Measurements from ENCODE around the gene XPNPEP1. TPM values are rescaled to one million over a fixed set of nuclear protein-coding genes. Genes with fewer than 3 reads are reported as not detected.

The XPNPEP1 gene
- total and polyA plus RNA-seq, 5 experiments from 2014 or later: 16.6 to 42.3 (median 19.9) TPM

GRCh38 chr10:109941236-109941862 lies 18.0 kb upstream of the XPNPEP1 start:
- Mint-ChIP-seq H3K4me3 (no peak overlapping the region), H3K9me3 (no peaks in the 10 kb centered on the region), H3K4me1 (peaks cover 26 to 56% (median 48%) of the 10 kb centered on the region in 4 donors), H3K27ac (peak overlapping the region in 3 of 10 donors; percentile 57 to 69 (median 60)), H3K36me3 (no peaks in the 10 kb centered on the region), H3K27me3 (no peaks in the 10 kb centered on the region)
- ATAC-seq: no peak
- POLR2A ChIA-PET: no interaction called here
- DNase-seq: no peak

GRCh38 chr10:109940553-109940952 lies 17.2 kb upstream of the XPNPEP1 start:
- POLR2A ChIA-PET: interaction anchor here (0.6 to 1.2 kb wide), 2 partner anchors 29 to 133 kb away, joined by 3 read pairs; no protein-coding TSS in a partner anchor
- no peaks in the 10 kb centered on the region for H3K9me3 Mint-ChIP-seq
- H3K27ac Mint-ChIP-seq: peak overlapping the region in 3 of 10 donors; percentile 46 to 81 (median 64)
- no peak for DNase-seq
- H3K36me3 Mint-ChIP-seq: no peaks in the 10 kb centered on the region
- no peaks in the 10 kb centered on the region for H3K27me3 Mint-ChIP-seq
- peaks cover 28 to 64% (median 50%) of the 10 kb centered on the region in 4 donors for H3K4me1 Mint-ChIP-seq
- H3K4me3 Mint-ChIP-seq: no peak overlapping the region
- ATAC-seq: no peak

GRCh38 chr10:109940117-109940516 lies 16.8 kb upstream of the XPNPEP1 start:
- Mint-ChIP-seq H3K27ac (peak overlapping the region in 3 of 10 donors; percentile 27 to 81 (median 64)), H3K36me3 (no peaks in the 10 kb centered on the region), H3K4me1 (peaks cover 32 to 69% (median 54%) of the 10 kb centered on the region in 4 donors), H3K9me3 (no peaks in the 10 kb centered on the region), H3K27me3 (no peaks in the 10 kb centered on the region), H3K4me3 (no peak overlapping the region)
- POLR2A ChIA-PET: interaction anchor here (0.5 to 1.6 kb wide), 6 partner anchors 16 to 133 kb away, joined by 3 to 7 read pairs (median 3); partner anchors contain the start of gene XPNPEP1
- no peak for ATAC-seq
- no peak for DNase-seq

GRCh38 chr10:109939315-109939961 lies 16.1 kb upstream of the XPNPEP1 start:
- ATAC-seq: peak; percentile 31 to 56
- H3K27me3 Mint-ChIP-seq: no peaks in the 10 kb centered on the region
- no peaks in the 10 kb centered on the region for H3K9me3 Mint-ChIP-seq
- peak overlapping the region; percentile 8 to 93 (median 62) for H3K27ac Mint-ChIP-seq
- peak overlapping the region in 7 of 10 donors; percentile 38 to 64 (median 59) for H3K4me3 Mint-ChIP-seq
- no peaks in the 10 kb centered on the region for H3K36me3 Mint-ChIP-seq
- peaks cover 35 to 75% (median 61%) of the 10 kb centered on the region in 4 donors for H3K4me1 Mint-ChIP-seq
- no peak for DNase-seq
- POLR2A ChIA-PET: interaction anchor here (0.5 to 1.6 kb wide), 5 partner anchors 16 to 134 kb away, joined by 3 to 7 read pairs (median 3); partner anchors contain the start of gene XPNPEP1

- H3K27ac Mint-ChIP-seq: peak overlapping the region; percentile 46 to 91 (median 69)
- H3K36me3 Mint-ChIP-seq: no peaks in the 10 kb centered on the region
- POLR2A ChIA-PET: interaction anchor here (1.1 to 1.5 kb wide), 2 partner anchors 12 to 78 kb away, joined by 3 read pairs; no protein-coding TSS in a partner anchor
- H3K4me1 Mint-ChIP-seq: peaks cover 39 to 91% (median 76%) of the 10 kb centered on the region in 4 donors
- H3K27me3 Mint-ChIP-seq: no peaks in the 10 kb centered on the region
- peak in 1 of 10 donors; percentile 38 for DNase-seq
- no peaks in the 10 kb centered on the region for H3K9me3 Mint-ChIP-seq
- peak overlapping the region in 9 of 10 donors; percentile 11 to 60 (median 45) for H3K4me3 Mint-ChIP-seq
- peak in 1 of 2 donors; percentile 13 for ATAC-seq
These were observed 14.3 kb upstream of the XPNPEP1 start for GRCh38 chr10:109937460-109938065.

GRCh38 chr10:109934958-109935793 lies 11.9 kb upstream of the XPNPEP1 start:
- no peaks in the 10 kb centered on the region for H3K9me3 Mint-ChIP-seq
- peaks cover 45 to 80% (median 72%) of the 10 kb centered on the region in 4 donors for H3K4me1 Mint-ChIP-seq
- POLR2A ChIA-PET: interaction anchor here (0.8 to 2.4 kb wide), 9 partner anchors 12 to 256 kb away, joined by 3 to 16 read pairs (median 4); partner anchors contain the start of genes ADD3 and XPNPEP1
- DNase-seq (peak in 2 of 10 donors; percentile 40 to 48), ATAC-seq (peak; percentile 36 to 51)
- peak overlapping the region; percentile 65 to 92 (median 83) for H3K4me3 Mint-ChIP-seq
- H3K27me3 Mint-ChIP-seq: no peaks in the 10 kb centered on the region
- H3K27ac Mint-ChIP-seq: peak overlapping the region; percentile 89 to 98 (median 96)
- H3K36me3 Mint-ChIP-seq: no peaks in the 10 kb centered on the region

- Mint-ChIP-seq H3K4me3 (peak overlapping the region in 9 of 10 donors; percentile 13 to 92 (median 83)), H3K4me1 (peaks cover 41 to 72% (median 64%) of the 10 kb centered on the region in 4 donors), H3K9me3 (no peaks in the 10 kb centered on the region), H3K27me3 (no peaks in the 10 kb centered on the region), H3K36me3 (no peaks in the 10 kb centered on the region), H3K27ac (peak overlapping the region; percentile 89 to 98 (median 96))
- peak; percentile 16 to 80 (median 62) for DNase-seq
- ATAC-seq: peak; percentile 88
- POLR2A ChIA-PET: interaction anchor here (1.0 to 2.4 kb wide), 6 partner anchors 11 to 143 kb away, joined by 3 to 16 read pairs (median 8); partner anchors contain the start of genes ADD3 and XPNPEP1
These were observed 10.8 kb upstream of the XPNPEP1 start for GRCh38 chr10:109933984-109934565.

GRCh38 chr10:109932968-109933367 lies 9.7 kb upstream of the XPNPEP1 start:
- POLR2A ChIA-PET: interaction anchor here (0.7 to 2.4 kb wide), 3 partner anchors 10 to 36 kb away, joined by 3 to 10 read pairs (median 4); partner anchors contain the start of gene XPNPEP1
- Mint-ChIP-seq H3K36me3 (no peaks in the 10 kb centered on the region), H3K9me3 (no peaks in the 10 kb centered on the region), H3K4me3 (peak overlapping the region in 1 of 10 donors; percentile 18), H3K27ac (peak overlapping the region in 8 of 10 donors; percentile 4 to 98 (median 96)), H3K27me3 (no peaks in the 10 kb centered on the region), H3K4me1 (peaks cover 34 to 60% (median 53%) of the 10 kb centered on the region in 4 donors)
- no peak for DNase-seq
- no peak for ATAC-seq

- H3K4me3 Mint-ChIP-seq: no peak overlapping the region
- H3K9me3 Mint-ChIP-seq: no peaks in the 10 kb centered on the region
- DNase-seq (no peak), ATAC-seq (no peak)
- POLR2A ChIA-PET: interaction anchor here (0.8 to 2.4 kb wide), 2 partner anchors 22 to 36 kb away, joined by 3 to 10 read pairs; no protein-coding TSS in a partner anchor
- H3K27ac Mint-ChIP-seq: peak overlapping the region in 3 of 10 donors; percentile 9 to 96 (median 11)
- no peaks in the 10 kb centered on the region for H3K27me3 Mint-ChIP-seq
- no peaks in the 10 kb centered on the region for H3K36me3 Mint-ChIP-seq
- H3K4me1 Mint-ChIP-seq: peaks cover 29 to 55% (median 48%) of the 10 kb centered on the region in 4 donors
These were observed 9.1 kb upstream of the XPNPEP1 start for GRCh38 chr10:109932391-109932790.

GRCh38 chr10:109931163-109931562 lies 7.9 kb upstream of the XPNPEP1 start:
- DNase-seq (no peak), ATAC-seq (no peak)
- Mint-ChIP-seq H3K4me1 (peaks cover 23 to 44% (median 37%) of the 10 kb centered on the region in 4 donors), H3K27me3 (no peaks in the 10 kb centered on the region), H3K4me3 (no peak overlapping the region), H3K27ac (no peak overlapping the region), H3K9me3 (no peaks in the 10 kb centered on the region), H3K36me3 (no peaks in the 10 kb centered on the region)
- POLR2A ChIA-PET: interaction anchor here (1.0 kb wide), 1 partner anchor 76 kb away, joined by 4 read pairs; no protein-coding TSS in a partner anchor

- POLR2A ChIA-PET: no interaction called here
- no peaks in the 10 kb centered on the region for H3K27me3 Mint-ChIP-seq
- no peak for ATAC-seq
These were observed 6.3 kb upstream of the XPNPEP1 start for GRCh38 chr10:109929501-109930219.

More at GRCh38 chr10:109929501-109930219, 6.3 kb upstream of the XPNPEP1 start:
- H3K4me3 Mint-ChIP-seq: no peak overlapping the region
- no peak overlapping the region for H3K27ac Mint-ChIP-seq
- no peaks in the 10 kb centered on the region for H3K36me3 Mint-ChIP-seq
- no peak for DNase-seq
- H3K9me3 Mint-ChIP-seq: no peaks in the 10 kb centered on the region
- H3K4me1 Mint-ChIP-seq: peaks cover 15 to 32% (median 23%) of the 10 kb centered on the region in 4 donors

Measured in naive thymus-derived CD8-positive, alpha-beta T cell (primary cell).